Skeletal muscle cell (primary cell): ENCODE results near the gene ODF4.
A peak's percentile ranks its signal among the peaks of the same experiment; 100 is the strongest.
"Not testable (repeated sequence)": the region's sequence is repeated elsewhere in the genome, so short reads cannot be mapped to it uniquely, and the experiment has no call there.

Experiments used
- DNase-seq: peaks from one replicate; pipeline ENCODE4 v3.0.0-alpha.2; 2010; ENCODE audit warnings: low read depth
- H3K4me3 ChIP-seq: 2 replicates; pipeline ENCODE4 v1.5.1; 2011; ENCODE audit warnings: low read depth, mild to moderate bottlenecking, control low read depth, low read length, moderate library complexity

The ODF4 gene

GRCh38 chr17:8324132-8324531 lies 15.5 kb upstream of the ODF4 start:
- DNase-seq: no peak
- H3K4me3 ChIP-seq: no peak overlapping the region

- no peak overlapping the region for H3K4me3 ChIP-seq
- no peak for DNase-seq
Observed at GRCh38 chr17:8324923-8325322, 14.7 kb upstream of the ODF4 start.

DNA sequence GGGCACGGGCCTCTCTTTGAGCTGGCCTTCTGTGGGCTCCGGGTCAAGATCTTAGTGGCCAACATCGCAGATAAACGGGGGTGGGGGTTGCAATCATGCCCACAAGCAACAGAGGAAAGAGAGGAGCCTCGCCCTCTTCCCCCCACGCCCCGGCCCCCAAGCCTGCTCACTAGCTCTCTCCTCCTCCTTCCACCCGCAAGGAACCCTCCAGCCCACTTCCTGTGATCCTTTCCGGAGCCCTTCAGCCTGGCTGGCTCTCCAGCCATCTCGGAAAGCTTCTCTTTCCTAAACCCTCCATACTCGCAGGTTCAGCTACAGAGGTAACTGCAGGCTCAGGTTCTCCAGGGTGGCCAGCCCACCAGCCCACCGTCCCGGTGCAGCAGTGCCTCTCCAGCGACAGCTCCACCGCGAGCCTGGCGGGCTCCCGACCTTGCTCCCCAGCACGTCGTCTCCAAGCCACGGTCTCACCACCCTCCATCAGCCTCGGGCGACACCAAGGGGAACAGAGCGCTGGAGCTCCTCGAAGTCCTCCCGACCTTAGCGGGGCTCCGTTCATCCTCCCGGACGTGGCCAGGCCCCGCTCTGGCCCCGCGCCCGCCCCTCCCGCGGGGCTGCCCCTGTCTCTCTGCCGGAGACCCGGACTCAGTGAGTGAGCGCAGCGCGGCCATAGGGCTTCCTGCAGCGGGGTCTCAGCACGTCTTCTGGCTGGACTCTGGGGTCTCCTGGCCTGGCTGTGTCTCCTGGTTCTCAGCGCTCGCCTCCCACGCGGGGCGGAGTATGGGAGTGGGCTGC lies 12.9 kb upstream of the ODF4 start:
- H3K4me3 ChIP-seq: peak overlapping the region; percentile 37
- DNase-seq: no peak

DNA sequence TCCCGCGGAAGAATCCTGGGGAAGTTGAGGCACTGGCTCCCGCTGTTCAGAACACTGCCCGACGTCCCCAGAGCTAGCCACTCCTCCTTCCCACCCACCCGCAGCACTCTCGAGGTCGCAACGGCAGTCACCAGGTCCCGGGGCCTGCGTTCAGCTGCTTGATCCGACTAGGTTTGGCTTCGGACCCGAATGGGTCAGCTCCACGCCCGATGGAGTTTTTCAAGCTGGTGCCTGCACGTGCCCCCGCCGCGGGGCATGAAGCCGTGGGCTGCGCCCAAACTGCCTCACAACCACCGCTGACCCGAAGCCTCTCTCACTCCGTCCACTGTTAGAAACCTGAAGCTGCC lies 12.4 kb upstream of the ODF4 start:
- H3K4me3 ChIP-seq: peak overlapping the region; percentile 37
- DNase-seq: no peak

- DNase-seq: no peak
- no peak overlapping the region for H3K4me3 ChIP-seq
Observed at GRCh38 chr17:8332128-8332527, 7.5 kb upstream of the ODF4 start.

- no peak overlapping the region for H3K4me3 ChIP-seq
- no peak for DNase-seq
Observed at GRCh38 chr17:8332688-8333087, 7.0 kb upstream of the ODF4 start.

GRCh38 chr17:8333281-8333680 lies 6.4 kb upstream of the ODF4 start:
- no peak for DNase-seq
- H3K4me3 ChIP-seq: no peak overlapping the region

DNA sequence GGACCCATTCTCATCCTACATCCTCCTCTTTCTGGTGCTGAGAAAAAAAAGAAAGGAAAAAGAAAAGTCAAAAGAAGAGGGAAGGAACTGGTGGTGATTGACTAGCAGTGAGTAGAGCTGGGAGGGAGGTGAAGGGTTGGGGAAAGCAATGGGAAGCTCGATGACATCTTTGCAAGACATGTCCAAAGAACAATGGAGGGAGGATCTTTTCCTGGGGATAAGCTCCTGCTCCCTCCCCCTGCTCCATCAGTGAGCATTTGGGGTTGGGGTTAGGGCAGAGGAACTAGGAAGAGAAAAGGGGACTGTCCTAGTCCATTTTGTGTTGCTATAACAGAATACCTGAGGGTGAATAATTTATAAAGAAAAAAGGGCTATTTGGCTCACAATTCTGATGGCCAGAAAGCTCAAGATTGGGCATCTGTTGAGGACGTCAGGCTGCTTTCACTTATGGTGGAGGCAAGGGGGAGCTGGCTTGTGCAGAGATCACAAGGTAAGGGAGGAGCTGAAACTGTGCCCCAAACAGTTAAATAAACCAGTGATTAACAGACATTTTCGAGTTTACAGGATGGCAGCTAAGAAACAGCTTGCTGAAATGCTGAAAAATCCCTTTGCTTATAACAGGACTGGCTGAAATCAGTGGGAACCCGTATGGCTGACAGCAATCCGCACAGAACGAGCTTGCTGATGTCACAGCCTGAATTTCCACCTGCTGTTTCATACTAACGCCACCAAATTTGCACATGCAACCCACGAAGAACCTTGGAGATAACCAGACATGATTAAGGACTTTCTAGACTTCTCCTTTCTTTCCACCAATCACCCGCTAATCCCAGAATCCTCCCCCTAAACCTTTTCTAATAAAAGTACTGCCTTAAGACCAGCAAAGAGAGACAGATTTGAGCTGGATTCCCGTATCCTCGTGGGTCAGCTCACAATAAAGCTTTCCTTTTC lies 1.6 kb upstream of the ODF4 start:
- no peak overlapping the region for H3K4me3 ChIP-seq
- no peak for DNase-seq

DNA sequence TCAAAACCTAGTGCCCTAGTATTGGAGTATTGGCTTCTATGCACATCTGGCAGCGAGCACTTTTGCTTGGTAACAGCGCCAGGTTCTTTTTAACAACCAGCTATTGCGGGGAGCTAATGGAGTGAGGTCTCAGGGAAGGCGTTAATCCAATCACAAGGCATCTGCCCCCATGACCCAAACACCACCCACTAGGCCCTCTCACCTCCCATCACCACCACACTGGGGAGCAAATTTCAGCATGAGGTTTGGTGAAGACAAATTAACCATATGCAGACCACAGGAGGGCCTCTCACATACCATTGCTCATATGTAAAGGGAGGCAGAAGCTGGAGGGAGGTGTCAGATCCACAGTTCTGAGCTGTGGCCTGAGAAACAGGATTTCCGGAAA lies 893 bp upstream of the ODF4 start:
- DNase-seq: no peak
- no peak overlapping the region for H3K4me3 ChIP-seq

DNA sequence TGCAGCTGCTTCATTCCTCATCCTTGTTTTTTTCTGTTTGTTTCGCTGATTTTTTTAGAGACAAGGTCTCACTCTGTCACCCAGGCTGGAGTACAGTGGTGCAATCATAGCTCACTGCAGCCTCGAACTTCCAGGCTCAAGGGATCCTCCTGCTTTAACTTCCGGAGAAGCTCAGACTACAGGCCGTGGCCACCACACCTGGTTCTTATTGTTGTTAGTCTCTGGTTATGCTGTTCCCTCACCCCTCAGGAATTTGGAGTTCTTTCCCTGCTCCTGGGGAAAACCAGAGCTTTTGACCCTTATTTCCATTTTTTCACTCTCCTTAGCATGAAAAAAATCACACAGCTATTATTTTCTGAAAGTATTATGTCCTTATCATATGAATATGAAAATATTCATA lies 1.8 kb downstream of the ODF4 start:
- no peak for DNase-seq
- H3K4me3 ChIP-seq: no peak overlapping the region

DNA sequence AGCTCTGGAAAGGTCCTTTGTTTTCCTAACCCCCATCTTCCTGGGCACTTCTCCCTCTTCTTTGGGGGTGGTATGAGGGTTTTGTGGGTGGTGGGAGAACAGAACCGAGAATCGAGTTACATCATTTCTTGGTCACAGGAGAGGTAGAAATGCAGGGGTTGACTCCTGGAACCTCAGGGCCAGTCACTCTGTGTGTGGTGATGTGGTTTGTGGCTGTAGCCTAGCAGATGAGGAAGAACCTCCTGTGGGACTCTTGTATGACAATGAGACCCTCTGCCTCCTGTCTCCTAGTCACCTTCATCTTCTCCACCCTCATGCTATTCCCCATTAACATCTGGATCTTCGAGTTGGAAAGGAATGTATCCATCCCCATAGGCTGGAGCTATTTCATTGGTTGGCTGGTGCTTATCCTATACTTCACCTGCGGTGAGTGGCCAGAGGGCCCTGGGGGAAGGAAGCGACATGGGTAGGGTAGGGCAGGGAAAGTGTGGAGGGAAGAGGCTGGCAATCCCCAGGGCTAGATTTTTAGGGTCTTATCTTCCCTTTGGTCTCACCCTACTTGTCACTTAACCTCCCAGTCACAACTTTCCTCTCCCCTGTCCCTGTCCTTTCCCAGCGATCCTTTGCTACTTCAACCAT lies 5.5 kb downstream of the ODF4 start:
- no peak overlapping the region for H3K4me3 ChIP-seq
- no peak for DNase-seq

DNA sequence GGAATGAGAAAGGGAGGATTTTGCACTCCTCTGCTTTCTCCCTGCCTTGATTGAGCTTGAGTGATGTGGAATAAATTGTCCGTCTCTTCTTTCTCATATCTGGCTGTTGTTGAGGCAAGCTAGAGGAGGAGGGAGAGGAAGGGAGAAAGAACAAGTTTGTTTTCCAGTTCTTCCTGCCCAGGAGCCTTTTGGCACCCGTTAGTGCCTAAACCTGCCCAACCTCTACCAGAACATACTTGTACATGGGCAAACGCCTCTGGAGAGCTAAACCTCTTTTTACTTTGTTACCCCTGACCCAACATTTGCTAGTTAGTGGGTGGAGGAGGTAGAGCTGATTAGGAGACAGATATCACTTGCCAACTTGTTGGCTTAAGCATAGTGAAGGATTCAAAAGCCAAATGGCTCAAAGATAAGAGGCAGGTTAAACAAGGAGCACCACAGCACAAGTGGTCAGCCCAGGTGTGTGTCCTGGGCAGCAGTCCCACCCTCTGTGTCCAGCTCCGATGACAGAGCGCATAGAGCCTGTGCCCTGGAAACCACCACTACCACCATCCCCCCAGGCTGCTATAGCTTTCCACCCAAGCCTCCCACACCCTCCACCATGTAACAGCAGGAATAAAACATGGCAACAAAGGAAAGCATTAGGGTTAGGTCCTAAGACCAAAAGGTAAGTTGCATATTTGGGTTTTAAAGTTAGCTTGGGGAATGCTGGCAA lies 6.5 kb downstream of the ODF4 start:
- DNase-seq: no peak
- no peak overlapping the region for H3K4me3 ChIP-seq

- DNase-seq, H3K4me3 ChIP-seq: not testable (repeated sequence)
Observed at GRCh38 chr17:8347001-8347400, 7.4 kb downstream of the ODF4 start.

GRCh38 chr17:8350339-8350738 lies 10.7 kb downstream of the ODF4 start:
- no peak overlapping the region for H3K4me3 ChIP-seq
- no peak for DNase-seq

- DNase-seq: no peak
- no peak overlapping the region for H3K4me3 ChIP-seq
Observed at GRCh38 chr17:8353736-8354135, 14.1 kb downstream of the ODF4 start.

- no peak for DNase-seq
- no peak overlapping the region for H3K4me3 ChIP-seq
Observed at GRCh38 chr17:8354236-8354635, 14.6 kb downstream of the ODF4 start.

DNA sequence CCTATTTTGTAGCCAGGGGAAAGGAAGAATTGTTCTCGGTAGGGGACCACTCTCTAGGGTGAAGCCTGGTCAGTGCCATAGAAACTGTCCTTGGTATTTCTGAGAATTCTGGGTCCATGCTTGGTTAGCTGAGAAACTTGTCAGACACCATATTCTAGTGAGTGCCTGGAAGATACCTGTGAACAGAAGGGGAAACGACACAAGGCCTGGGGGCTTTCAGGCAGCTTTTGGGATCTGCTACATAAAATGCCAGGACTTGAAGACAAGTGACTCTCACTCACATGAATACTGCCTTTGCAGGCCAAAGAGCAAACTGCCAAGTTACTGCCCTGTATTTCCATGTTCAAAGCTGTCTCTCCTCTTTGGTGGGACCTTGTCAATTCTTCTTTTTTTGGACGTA lies 18.3 kb downstream of the ODF4 start:
- no peak for DNase-seq
- no peak overlapping the region for H3K4me3 ChIP-seq

GRCh38 chr17:8359769-8360168 lies 20.1 kb downstream of the ODF4 start:
- DNase-seq: peak; percentile 87
- H3K4me3 ChIP-seq: no peak overlapping the region

DNA sequence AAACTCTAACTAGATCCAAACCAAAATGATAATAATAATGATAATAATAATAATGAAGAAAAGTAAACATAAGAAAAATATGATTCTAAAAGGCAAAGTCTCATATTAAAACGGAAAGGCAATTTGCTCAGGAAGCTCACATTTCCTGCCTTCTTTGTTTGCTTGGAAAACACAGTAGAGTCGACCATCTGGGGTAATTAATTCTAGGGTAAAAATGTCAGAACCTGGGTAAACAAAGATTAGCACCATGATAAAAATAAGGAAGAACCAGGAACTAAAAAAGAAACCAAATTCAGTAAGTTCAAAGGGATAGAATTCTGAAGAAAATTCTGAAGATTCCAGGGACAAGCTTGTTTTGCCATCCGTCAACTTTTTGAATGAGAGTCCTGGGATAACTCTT lies 20.6 kb downstream of the ODF4 start:
- DNase-seq: no peak
- H3K4me3 ChIP-seq: no peak overlapping the region

GRCh38 chr17:8360751-8361150 lies 21.1 kb downstream of the ODF4 start:
- H3K4me3 ChIP-seq: no peak overlapping the region
- DNase-seq: no peak
